MM.1S (cell line): ENCODE data around the gene NFATC1.
A peak's percentile ranks its signal among the peaks of the same experiment; 100 is the strongest.

Experiments
- DNase-seq: peaks from one replicate; pipeline ENCODE4 v3.0.0-alpha.2; 2015
- H2AFZ ChIP-seq: fragments of 300-600 bp; sonication (generic); 2 replicates; pipeline ENCODE4 v1.6.0; 2016; ENCODE audit warnings: antibody characterized with exemption, low read length
- H3F3A ChIP-seq: fragments of 300-600 bp; sonication (generic); 2 replicates; pipeline ENCODE4 v1.6.1; 2016; ENCODE audit warnings: mild to moderate bottlenecking, antibody characterized with exemption, low read length, moderate library complexity, mixed read lengths; ENCODE audit not compliant: insufficient read depth
- H3K27ac ChIP-seq: fragments of 300-600 bp; sonication (generic); 2 replicates; pipeline ENCODE4 v1.5.1; 2016; ENCODE audit warnings: mild to moderate bottlenecking, low read length
- H3K27me3 ChIP-seq: fragments of 300-600 bp; sonication (generic); replicated peaks from 2 replicates; pipeline ENCODE4 v1.6.0; 2016; ENCODE audit warnings: low read length; ENCODE audit not compliant: insufficient read depth
- H3K36me3 ChIP-seq: fragments of 300-600 bp; sonication (generic); replicated peaks from 2 replicates; pipeline ENCODE4 v1.6.1; 2016; ENCODE audit warnings: mild to moderate bottlenecking, low read length, mixed read lengths; ENCODE audit not compliant: insufficient read depth
- H3K4me1 ChIP-seq: fragments of 300-600 bp; sonication (generic); 2 replicates; pipeline ENCODE4 v1.6.1; 2016; ENCODE audit warnings: low read length, mixed read lengths
- H3K4me2 ChIP-seq: fragments of 300-600 bp; sonication (generic); 2 replicates; pipeline ENCODE4 v1.6.0; 2016; ENCODE audit warnings: low read depth, low read length
- H3K4me3 ChIP-seq: fragments of 300-600 bp; sonication (generic); 2 replicates; pipeline ENCODE4 v1.5.1; 2016; ENCODE audit warnings: low read length, mixed read lengths
- H3K79me2 ChIP-seq: fragments of 300-600 bp; sonication (generic); 2 replicates; pipeline ENCODE4 v1.6.1; 2016; ENCODE audit warnings: mixed run types, low read length, mixed read lengths
- H3K9ac ChIP-seq: fragments of 300-600 bp; sonication (generic); 2 replicates; pipeline ENCODE4 v1.6.1; 2016; ENCODE audit warnings: low read length, mixed read lengths
- H3K9me2 ChIP-seq: fragments of 300-600 bp; sonication (generic); replicated peaks from 2 replicates; pipeline ENCODE4 v1.6.1; 2016; ENCODE audit warnings: mild to moderate bottlenecking, low read length, mixed read lengths; ENCODE audit not compliant: insufficient read depth
- H3K9me3 ChIP-seq: fragments of 300-600 bp; sonication (generic); replicated peaks from 2 replicates; pipeline ENCODE4 v1.6.1; 2016; ENCODE audit warnings: mild to moderate bottlenecking, low read length, mixed read lengths; ENCODE audit not compliant: insufficient read depth
- H4K20me1 ChIP-seq: fragments of 300-600 bp; sonication (generic); 2 replicates; pipeline ENCODE4 v1.6.1; 2016; ENCODE audit warnings: mild to moderate bottlenecking, low read length, moderate library complexity, mixed read lengths; ENCODE audit not compliant: insufficient read depth
- CTCF ChIP-seq: fragments of 300-600 bp; sonication (generic); IDR thresholded peaks from 2 replicates; pipeline ENCODE4 v1.5.1; 2016; ENCODE audit warnings: antibody characterized with exemption, low read length, mixed read lengths
- EZH2 ChIP-seq: fragments of 300-600 bp; sonication (generic); optimal IDR thresholded peaks from 2 replicates; pipeline ENCODE3; 2017; ENCODE audit warnings: low read depth, mild to moderate bottlenecking, antibody characterized with exemption, low read length, mixed read lengths
- EZH2phosphoT487 ChIP-seq: fragments of 300-600 bp; sonication (generic); IDR thresholded peaks from 2 replicates; pipeline ENCODE4 v1.6.1; 2018; ENCODE audit warnings: antibody characterized with exemption, low read length

The NFATC1 gene

GRCh38 chr18:79528316-79528695 lies 132.6 kb downstream of the NFATC1 start:
- TF ChIP-seq EZH2 (no peak), CTCF (no peak)
- no peak overlapping the region for H3K4me3 ChIP-seq
- H3F3A ChIP-seq, result no peaks in the 10 kb centered on the region
- H3K9ac ChIP-seq, result no peak overlapping the region
- no peaks in the 10 kb centered on the region for H4K20me1 ChIP-seq
- no peaks in the 10 kb centered on the region for H3K4me1 ChIP-seq
- no peaks in the 10 kb centered on the region for H3K9me2 ChIP-seq
- no peak overlapping the region for H2AFZ ChIP-seq
- H3K79me2 ChIP-seq, result no peaks in the 10 kb centered on the region
- no peak overlapping the region for H3K27ac ChIP-seq
- H3K36me3 ChIP-seq, result no peaks in the 10 kb centered on the region
- no peaks in the 10 kb centered on the region for H3K27me3 ChIP-seq
- no peak overlapping the region for H3K4me2 ChIP-seq
- H3K9me3 ChIP-seq, result no peaks in the 10 kb centered on the region
- DNase-seq, result no peak

DNA sequence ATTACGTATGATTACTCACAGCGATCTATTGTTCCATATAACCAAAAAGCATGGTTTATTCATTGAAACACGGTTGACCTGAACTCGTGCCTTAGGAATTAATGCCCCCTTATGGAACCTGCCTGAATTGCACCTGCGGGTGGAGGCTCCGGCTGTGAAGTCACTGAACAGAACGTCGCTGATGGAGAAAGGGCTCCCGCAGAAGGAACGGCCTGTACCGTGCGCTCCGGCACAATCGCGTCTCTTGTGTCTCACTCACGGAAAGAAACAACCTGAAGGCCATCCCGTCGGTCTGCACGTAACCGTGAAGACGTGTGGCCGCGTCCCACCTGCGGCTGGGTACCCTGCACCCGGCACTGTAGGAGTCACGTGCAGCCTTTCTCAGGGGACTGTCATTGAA lies 133.1 kb downstream of the NFATC1 start:
- Histone ChIP-seq H3K27me3 (no peaks in the 10 kb centered on the region), H3K36me3 (no peaks in the 10 kb centered on the region), H3K4me3 (no peak overlapping the region), H3K4me1 (no peaks in the 10 kb centered on the region), H3F3A (no peaks in the 10 kb centered on the region), H3K9me2 (no peaks in the 10 kb centered on the region), H3K9me3 (no peaks in the 10 kb centered on the region), H3K9ac (no peak overlapping the region), H3K27ac (no peak overlapping the region), H4K20me1 (no peaks in the 10 kb centered on the region), H3K79me2 (no peaks in the 10 kb centered on the region), H2AFZ (no peak overlapping the region), H3K4me2 (no peak overlapping the region)
- DNase-seq, result peak; percentile 19
- TF ChIP-seq CTCF (peak; percentile 33), EZH2phosphoT487 (no peak)

DNA sequence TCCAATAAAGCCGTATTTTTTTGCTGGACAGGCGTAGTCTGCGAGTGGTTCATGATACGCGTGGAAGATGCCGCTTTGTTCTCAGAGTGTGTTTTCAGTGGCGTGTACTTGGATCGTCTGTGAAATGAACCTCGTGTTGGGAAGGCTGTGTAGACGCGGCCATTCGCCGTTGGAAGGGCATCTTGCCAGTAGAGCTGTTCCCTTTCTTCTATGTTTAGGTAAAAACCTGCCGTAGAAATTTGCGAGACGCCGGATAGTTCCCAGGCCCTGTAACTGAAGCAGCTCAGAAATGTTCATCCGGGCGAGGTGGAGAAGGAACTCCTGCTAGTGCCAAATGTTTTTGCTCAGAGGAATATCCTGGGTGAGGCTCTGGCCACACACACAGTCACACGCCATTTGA lies 133.6 kb downstream of the NFATC1 start:
- H3K4me1 ChIP-seq, result no peaks in the 10 kb centered on the region
- H3K9ac ChIP-seq, result no peak overlapping the region
- H3K79me2 ChIP-seq, result no peaks in the 10 kb centered on the region
- no peaks in the 10 kb centered on the region for H3K9me2 ChIP-seq
- no peak for TF ChIP-seq CTCF
- no peak for TF ChIP-seq EZH2
- no peak for TF ChIP-seq EZH2phosphoT487
- H3K36me3 ChIP-seq, result no peaks in the 10 kb centered on the region
- no peak overlapping the region for H2AFZ ChIP-seq
- no peak overlapping the region for H3K4me2 ChIP-seq
- H4K20me1 ChIP-seq, result no peaks in the 10 kb centered on the region
- no peaks in the 10 kb centered on the region for H3K9me3 ChIP-seq
- no peak overlapping the region for H3K27ac ChIP-seq
- no peak for DNase-seq
- H3F3A ChIP-seq, result no peaks in the 10 kb centered on the region
- no peak overlapping the region for H3K4me3 ChIP-seq
- no peaks in the 10 kb centered on the region for H3K27me3 ChIP-seq

DNA sequence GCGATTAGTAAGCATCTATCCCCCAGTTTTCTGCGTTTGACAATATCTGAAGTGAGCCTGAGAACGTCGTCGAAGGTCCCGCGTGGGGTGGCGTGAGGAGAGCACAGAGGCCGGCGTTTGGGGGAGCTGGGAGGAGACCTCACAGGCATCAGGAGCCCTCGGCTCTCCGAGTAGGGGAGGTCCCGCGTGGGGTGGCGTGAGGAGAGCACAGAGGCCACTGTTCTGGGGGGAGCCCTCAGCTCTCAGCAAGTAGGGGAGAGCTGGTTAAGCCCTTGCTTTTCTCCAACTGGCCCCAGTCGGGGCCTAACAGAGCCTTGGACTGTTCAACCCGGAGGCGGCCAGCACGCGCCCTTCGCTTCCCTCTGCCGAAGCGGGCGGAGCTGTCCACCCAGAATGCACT lies 134.3 kb downstream of the NFATC1 start:
- H3K79me2 ChIP-seq, result no peaks in the 10 kb centered on the region
- no peak for DNase-seq
- no peak overlapping the region for H3K9ac ChIP-seq
- no peak overlapping the region for H3K4me2 ChIP-seq
- no peak overlapping the region for H2AFZ ChIP-seq
- H3K4me3 ChIP-seq, result no peak overlapping the region
- H3K27me3 ChIP-seq, result no peaks in the 10 kb centered on the region
- TF ChIP-seq EZH2, result no peak
- no peak for TF ChIP-seq CTCF
- no peak for TF ChIP-seq EZH2phosphoT487
- no peaks in the 10 kb centered on the region for H3K9me3 ChIP-seq
- no peaks in the 10 kb centered on the region for H3K9me2 ChIP-seq
- no peaks in the 10 kb centered on the region for H4K20me1 ChIP-seq
- no peaks in the 10 kb centered on the region for H3K4me1 ChIP-seq
- H3K36me3 ChIP-seq, result no peaks in the 10 kb centered on the region
- H3F3A ChIP-seq, result no peaks in the 10 kb centered on the region
- no peak overlapping the region for H3K27ac ChIP-seq
